Effector CD4-positive, alpha-beta T cell (primary cell): Measurements from ENCODE around the gene TRAPPC13.

Source experiments
- DNase-seq: peaks from one replicate; pipeline ENCODE4 v3.0.0-alpha.2; 2020

Gene TRAPPC13

GRCh38 chr5:65682148-65682547 lies 57.3 kb downstream of the TRAPPC13 start:
- no peak for DNase-seq

GRCh38 chr5:65693121-65693520 lies 68.3 kb downstream of the TRAPPC13 start:
- no peak for DNase-seq

- no peak for DNase-seq
These were observed 70.4 kb downstream of the TRAPPC13 start for GRCh38 chr5:65695162-65695755.

GRCh38 chr5:65695896-65696295 lies 71.1 kb downstream of the TRAPPC13 start:
- DNase-seq = no peak

GRCh38 chr5:65696892-65697291 lies 72.1 kb downstream of the TRAPPC13 start:
- DNase-seq = no peak

GRCh38 chr5:65699338-65699737 lies 74.5 kb downstream of the TRAPPC13 start:
- DNase-seq = no peak

- DNase-seq = no peak
These were observed 77.2 kb downstream of the TRAPPC13 start for GRCh38 chr5:65702036-65702435.

- DNase-seq = no peak
These were observed 79.9 kb downstream of the TRAPPC13 start for GRCh38 chr5:65704621-65705239.

GRCh38 chr5:65707663-65708062 lies 82.8 kb downstream of the TRAPPC13 start:
- no peak for DNase-seq

- DNase-seq = no peak
These were observed 83.3 kb downstream of the TRAPPC13 start for GRCh38 chr5:65708145-65708544.
